H9 (cell line): ENCODE results near the gene FAF1. TPM values are rescaled to one million over a fixed set of nuclear protein-coding genes. Genes with fewer than 3 reads are reported as not detected.

Experiments used
- DNase-seq: peaks from one replicate; pipeline ENCODE4 v3.0.0-alpha.2; 2017
- H2AFZ ChIP-seq: one replicate; pipeline ENCODE4 v1.6.1; 2013; ENCODE audit warnings: mild to moderate bottlenecking, low read length, control low read depth, moderate library complexity
- H2AK5ac ChIP-seq: 2 replicates; pipeline ENCODE4 v1.6.1; 2013; ENCODE audit warnings: low read length, control low read depth, mixed read lengths; ENCODE audit not compliant: insufficient read length
- H2BK120ac ChIP-seq: one replicate; pipeline ENCODE4 v1.6.1; 2013; ENCODE audit warnings: low read depth, mild to moderate bottlenecking, low read length, control low read depth, inconsistent platforms; ENCODE audit not compliant: poor library complexity, severe bottlenecking
- H2BK12ac ChIP-seq: 2 replicates; pipeline ENCODE4 v1.6.1; 2013; ENCODE audit warnings: low read length, control low read depth, mixed read lengths, low read depth; ENCODE audit not compliant: insufficient read length
- H2BK15ac ChIP-seq: 2 replicates; pipeline ENCODE4 v1.6.1; 2013; ENCODE audit warnings: low read depth, low read length, control low read depth
- H2BK20ac ChIP-seq: one replicate; pipeline ENCODE4 v1.6.1; 2013; ENCODE audit warnings: low read depth, mild to moderate bottlenecking, low read length, control low read depth, inconsistent platforms; ENCODE audit not compliant: poor library complexity, severe bottlenecking
- H2BK5ac ChIP-seq: 2 replicates; pipeline ENCODE4 v1.6.1; 2013; ENCODE audit warnings: low read length, control low read depth, mixed read lengths; ENCODE audit not compliant: insufficient read length
- H3K14ac ChIP-seq: 2 replicates; pipeline ENCODE4 v1.6.1; 2013; ENCODE audit warnings: low read length, control low read depth; ENCODE audit not compliant: insufficient read depth
- H3K18ac ChIP-seq: 2 replicates; pipeline ENCODE4 v1.6.1; 2013; ENCODE audit warnings: low read depth, mild to moderate bottlenecking, mixed read lengths, low read length, control low read depth; ENCODE audit not compliant: insufficient read length
- H3K23ac ChIP-seq: 2 replicates; pipeline ENCODE4 v1.6.1; 2013; ENCODE audit warnings: low read length, control low read depth, mixed read lengths, low read depth; ENCODE audit not compliant: insufficient read length
- H3K23me2 ChIP-seq: 2 replicates; pipeline ENCODE4 v1.6.1; 2013; ENCODE audit warnings: low read depth, mild to moderate bottlenecking, mixed read lengths, low read length, control low read depth; ENCODE audit not compliant: insufficient read length, poor library complexity, severe bottlenecking
- H3K27ac ChIP-seq: 2 replicates; pipeline ENCODE4 v1.5.1; 2013; ENCODE audit warnings: low read length, control low read depth, mixed read lengths, low read depth; ENCODE audit not compliant: insufficient read length
- H3K27me3 ChIP-seq: 2 replicates; pipeline ENCODE4 v1.6.1; 2013; ENCODE audit warnings: low read length, control low read depth, inconsistent platforms; ENCODE audit not compliant: insufficient read depth
- H3K4ac ChIP-seq: 2 replicates; pipeline ENCODE4 v1.6.1; 2013; ENCODE audit warnings: low read depth, mild to moderate bottlenecking, control low read depth, inconsistent platforms, low read length, moderate library complexity
- H3K4me1 ChIP-seq: 2 replicates; pipeline ENCODE4 v1.6.1; 2013; ENCODE audit warnings: low read length, control low read depth, inconsistent platforms; ENCODE audit not compliant: insufficient read depth
- H3K4me2 ChIP-seq: 2 replicates; pipeline ENCODE4 v1.6.1; 2013; ENCODE audit warnings: low read length, control low read depth, mixed read lengths; ENCODE audit not compliant: insufficient read length, insufficient read depth
- H3K56ac ChIP-seq: 2 replicates; pipeline ENCODE4 v1.6.1; 2013; ENCODE audit warnings: low read depth, mild to moderate bottlenecking, mixed read lengths, low read length, control low read depth; ENCODE audit not compliant: insufficient read length
- H3K79me1 ChIP-seq: 2 replicates; pipeline ENCODE4 v1.6.1; 2013; ENCODE audit warnings: low read depth, mild to moderate bottlenecking, moderate library complexity, low read length, control low read depth, inconsistent platforms; ENCODE audit not compliant: insufficient read depth, poor library complexity, severe bottlenecking
- H3K79me2 ChIP-seq: 2 replicates; pipeline ENCODE4 v1.6.1; 2013; ENCODE audit warnings: low read length, control low read depth, inconsistent platforms; ENCODE audit not compliant: insufficient read depth
- H3K9ac ChIP-seq: 2 replicates; pipeline ENCODE4 v1.6.1; 2013; ENCODE audit warnings: low read length, control low read depth, mixed read lengths; ENCODE audit not compliant: insufficient read length; ENCODE audit errors: extremely low read depth
- H3K9me3 ChIP-seq: one replicate; pipeline ENCODE4 v1.6.1; 2013; ENCODE audit warnings: low read depth, low read length, inconsistent platforms; ENCODE audit not compliant: control insufficient read depth
- H3T11ph ChIP-seq: one replicate; pipeline ENCODE4 v1.6.1; 2013; ENCODE audit warnings: mild to moderate bottlenecking, low read length, control low read depth, inconsistent platforms
- H4K20me1 ChIP-seq: one replicate; pipeline ENCODE4 v1.6.1; 2013; ENCODE audit not compliant: control insufficient read depth, insufficient read length, insufficient read depth
- H4K5ac ChIP-seq: 2 replicates; pipeline ENCODE4 v1.6.1; 2013; ENCODE audit warnings: low read depth, mild to moderate bottlenecking, mixed read lengths, low read length, control low read depth; ENCODE audit not compliant: insufficient read length
- H4K8ac ChIP-seq: replicated peaks from 2 replicates; pipeline ENCODE4 v1.6.1; 2013; ENCODE audit warnings: low read length, control low read depth, mixed read lengths, low read depth; ENCODE audit not compliant: insufficient read length
- H4K91ac ChIP-seq: 2 replicates; pipeline ENCODE4 v1.6.1; 2013; ENCODE audit warnings: low read depth, mild to moderate bottlenecking, moderate library complexity, mixed read lengths, low read length, control low read depth; ENCODE audit not compliant: insufficient read length
- H3K27ac Mint-ChIP-seq, 3 experiments: 2 replicates in 2 of 3; 3 replicates in 1 of 3; pipeline ENCODE4 v1.8.0; 2020 to 2021; ENCODE audit warnings: mixed read lengths in 3 of 3, mild to moderate bottlenecking in 1 of 3, moderate library complexity in 1 of 3
- H3K27me3 Mint-ChIP-seq: 2 replicates; pipeline ENCODE4 v1.8.0; 2021; ENCODE audit warnings: low read depth, mild to moderate bottlenecking, moderate library complexity, mixed read lengths
- H3K36me3 Mint-ChIP-seq, 3 experiments: 2 replicates in 2 of 3; 3 replicates in 1 of 3; pipeline ENCODE4 v1.8.0; 2020 to 2021; ENCODE audit warnings: low read depth in 3 of 3, mixed read lengths in 3 of 3; ENCODE audit not compliant: insufficient read depth in 1 of 3
- H3K4me1 Mint-ChIP-seq, 2 experiments: 2 replicates each; pipeline ENCODE4 v1.8.0; 2020; ENCODE audit warnings: mixed read lengths in 2 of 2
- H3K4me3 Mint-ChIP-seq, 2 experiments: 2 replicates in 1 of 2; 3 replicates in 1 of 2; pipeline ENCODE4 v1.8.0; 2020 to 2021; ENCODE audit warnings: mild to moderate bottlenecking in 2 of 2, mixed read lengths in 2 of 2, moderate library complexity in 1 of 2
- H3K9me3 Mint-ChIP-seq, 2 experiments: 2 replicates in 1 of 2; 3 replicates in 1 of 2; pipeline ENCODE4 v1.8.0; 2020; ENCODE audit warnings: mild to moderate bottlenecking in 2 of 2, mixed read lengths in 2 of 2, moderate library complexity in 1 of 2
- CTCF ChIP-seq: fragments of 200-600 bp; sonication (generic); conservative IDR thresholded peaks from 3 replicates; pipeline ENCODE4 v1.8.0; 2021; ENCODE audit warnings: antibody characterized with exemption, mild to moderate bottlenecking
- WGBS: extraction: QIAGEN DNeasy Blood & Tissue Kit; methylation state at CpG from one replicate; pipeline ENCODE4 v1.1.7; 2013; ENCODE audit warnings: missing lambda C conversion rate, low lambda C conversion rate, mixed read lengths; ENCODE audit not compliant: insufficient read length; ENCODE audit errors: extremely low coverage; 5-methylcytosine and 5-hydroxymethylcytosine counted together
- total RNA-seq: library from RNA; stranded (reverse); gene quantifications from 2 replicates; pipeline ENCODE4 v1.2.1, GENCODE V29; 2021

FAF1 gene
- total RNA-seq, 1 experiment from 2014 or later = 60.8 TPM

GRCh38 chr1:50975436-50975835 lies 15.4 kb upstream of the FAF1 start:
- no peak overlapping the region for H3K4me3 Mint-ChIP-seq
- H3K18ac ChIP-seq = no peak overlapping the region
- H2AFZ ChIP-seq = no peak overlapping the region
- H2BK120ac ChIP-seq = no peak overlapping the region
- H3K27ac ChIP-seq = no peak overlapping the region
- no peak overlapping the region for H3K14ac ChIP-seq
- H2AK5ac ChIP-seq = no peak overlapping the region
- H3K9me3 ChIP-seq = no peaks in the 10 kb centered on the region
- no CpG with 5 or more reads among the region's 1 CpG for WGBS
- H4K20me1 ChIP-seq = no peaks in the 10 kb centered on the region
- TF ChIP-seq CTCF = no peak
- H2BK12ac ChIP-seq = no peak overlapping the region
- H3K79me2 ChIP-seq = no peaks in the 10 kb centered on the region
- H3K23ac ChIP-seq = no peak overlapping the region
- no peaks in the 10 kb centered on the region for H3K79me1 ChIP-seq
- H4K8ac ChIP-seq = no peak overlapping the region
- H3K4me1 ChIP-seq = 0 out of 2 replicates have a peak, but pooled peaks cover 2% of the 10 kb centered on the region
- no peak overlapping the region for H3K27ac Mint-ChIP-seq
- H3K27me3 ChIP-seq = peaks cover 62% of the 10 kb centered on the region
- H4K91ac ChIP-seq = no peak overlapping the region
- H4K5ac ChIP-seq = no peak overlapping the region
- H3K4me1 Mint-ChIP-seq = peaks cover 21 to 33% of the 10 kb centered on the region in 2 experiments
- H3K23me2 ChIP-seq = peaks cover 6% of the 10 kb centered on the region
- no peak overlapping the region for H2BK20ac ChIP-seq
- H3K9ac ChIP-seq = no peak overlapping the region
- DNase-seq = no peak
- no peak overlapping the region for H3K4me2 ChIP-seq
- H3K4ac ChIP-seq = no peak overlapping the region
- no peak overlapping the region for H3T11ph ChIP-seq
- no peaks in the 10 kb centered on the region; a peak in 1 of 7 replicates for H3K36me3 Mint-ChIP-seq
- H3K56ac ChIP-seq = no peak overlapping the region
- peaks cover 96% of the 10 kb centered on the region for H3K27me3 Mint-ChIP-seq
- H3K9me3 Mint-ChIP-seq = peaks cover 3% of the 10 kb centered on the region in 2 experiments; a peak in 2 of 5 replicates
- no peak overlapping the region for H2BK5ac ChIP-seq
- H2BK15ac ChIP-seq = no peak overlapping the region
